ENCODE results near the gene HNRNPL. TPM values are rescaled to one million over a fixed set of nuclear protein-coding genes. Genes with fewer than 3 reads are reported as not detected.

Gene HNRNPL
- total and polyA plus RNA-seq, 2 of the 8 experiments (the other 6 are each of a cell fraction or from before 2014, with no cell fraction given): 404 to 779 TPM

DNA sequence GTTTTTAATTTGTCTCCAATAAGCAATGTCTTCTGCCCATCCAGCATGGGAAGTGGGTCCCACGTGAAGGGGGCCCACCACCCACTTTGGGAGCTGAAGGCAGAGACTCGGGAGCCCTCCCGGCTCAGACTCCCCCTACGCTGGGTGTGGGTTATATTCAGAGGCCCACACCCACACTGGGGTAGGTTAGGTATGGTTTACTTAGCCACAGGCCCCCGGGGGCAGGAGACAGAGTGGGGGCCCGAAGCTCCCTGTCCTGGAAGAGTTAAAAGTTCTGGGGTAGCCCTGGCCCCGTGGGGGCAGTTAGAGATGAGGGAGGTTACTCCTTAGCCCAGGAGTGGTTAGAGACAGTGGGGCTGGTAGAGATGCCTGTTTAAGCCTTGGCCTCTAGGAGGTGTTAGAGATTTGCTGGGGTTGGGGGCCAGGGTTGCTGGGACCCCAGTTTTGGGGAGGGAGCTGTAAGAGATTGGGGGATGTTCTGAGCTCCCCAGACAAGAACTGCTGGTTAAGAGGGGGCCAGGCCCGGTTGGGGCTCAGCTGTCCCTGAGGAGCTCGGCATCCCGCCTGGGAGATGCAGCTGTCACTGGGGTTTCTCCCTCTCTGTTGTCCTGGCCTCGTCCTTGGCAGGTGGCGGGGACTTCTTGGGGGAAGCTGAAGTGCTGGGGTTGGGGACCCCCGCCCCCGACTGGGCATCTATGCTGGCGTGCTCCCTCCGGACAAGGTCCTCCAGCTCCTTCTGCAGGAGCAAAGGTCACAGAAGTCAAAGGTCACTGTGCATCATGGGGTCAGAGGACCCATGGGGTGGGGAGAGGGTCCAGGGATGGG, 29.0 kb upstream of the HNRNPL start (continued):
- TF ChIP-seq CTBP2 (IDR thresholded peaks at IDR 0.05; ENCODE audit: borderline replicate concordance, insufficient read depth, insufficient read length, low read length): no peak

Measured in H1 (cell line).